PC-9 (cell line): ENCODE data around the gene EHBP1.

Experiments
- CTCF ChIP-seq: fragments of 200-600 bp; sonication (generic); conservative IDR thresholded peaks from 2 replicates; pipeline ENCODE4 v1.6.1; 2017; ENCODE audit warnings: mixed run types, antibody characterized with exemption, mild to moderate bottlenecking, moderate library complexity
- EZH2 ChIP-seq: fragments of 200-600 bp; sonication (generic); IDR thresholded peaks from 2 replicates; pipeline ENCODE4 v1.8.0; 2017; ENCODE audit warnings: antibody characterized with exemption, low read depth

DNA sequence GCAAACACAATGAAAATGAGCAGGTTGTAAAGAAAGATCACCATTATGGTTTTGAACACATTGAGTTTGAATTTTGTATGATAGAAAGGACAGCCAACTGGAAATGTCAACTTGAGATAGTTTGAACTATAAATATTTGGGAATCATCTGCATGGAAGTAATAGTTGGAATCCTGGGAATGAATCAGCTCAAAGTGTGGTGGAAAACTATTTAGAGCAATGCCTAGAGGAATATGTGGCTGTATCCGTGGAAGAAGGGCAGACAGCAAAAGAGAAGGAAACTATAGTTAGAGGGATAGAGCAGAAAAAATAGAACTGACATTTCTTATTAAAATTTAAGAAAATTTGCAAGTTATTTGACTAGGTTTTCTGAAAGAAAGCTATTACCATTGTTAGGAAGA lies 232.6 kb downstream of the EHBP1 start:
- TF ChIP-seq CTCF, result no peak
- TF ChIP-seq EZH2, result no peak
